ENCODE measurements around the gene MRC1. TPM values are rescaled to one million over a fixed set of nuclear protein-coding genes. Genes with fewer than 3 reads are reported as not detected.

MRC1 gene
- total RNA-seq, 1 donor from 2014 or later: not detected

DNA sequence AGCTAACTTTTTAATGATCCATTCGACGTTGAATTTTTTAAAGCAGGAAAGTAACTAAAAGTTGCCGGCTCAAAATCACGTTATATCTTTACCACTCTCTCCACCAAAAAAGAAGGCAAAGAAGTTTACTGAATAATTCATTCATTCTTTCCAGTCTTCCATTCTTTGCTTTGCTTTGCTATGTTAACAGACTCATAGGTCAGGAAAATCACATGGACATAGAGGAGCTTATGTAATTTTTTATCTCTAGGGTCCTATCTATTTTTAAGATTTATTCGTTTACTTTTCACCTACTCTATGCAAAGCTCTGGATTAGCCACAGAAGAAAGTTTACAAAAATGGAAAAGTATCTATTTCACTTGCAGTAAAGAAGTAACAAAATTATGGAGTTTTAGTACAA, 52.6 kb downstream of the MRC1 start:
- peaks cover 8% of the 10 kb centered on the region for H3K9me3 Mint-ChIP-seq (ENCODE audit: low read depth)
- peaks cover 3% of the 10 kb centered on the region for H3K27me3 Mint-ChIP-seq
- no peak overlapping the region for H3K27ac Mint-ChIP-seq
- H3K4me3 Mint-ChIP-seq (ENCODE audit: low read depth): no peak overlapping the region
- no peak for DNase-seq (ENCODE audit: low spot score, unreplicated experiment)
- peaks cover 1% of the 10 kb centered on the region for H3K36me3 Mint-ChIP-seq (ENCODE audit: insufficient read depth)
- TF ChIP-seq CTCF (IDR thresholded peaks at IDR 0.05; ENCODE audit: unreplicated experiment): no peak
- H3K4me1 Mint-ChIP-seq (ENCODE audit: low read depth): no peaks in the 10 kb centered on the region

GRCh38 chr10:17865351-17865750, 56.2 kb downstream of the MRC1 start:
- Mint-ChIP-seq H3K36me3 (ENCODE audit: insufficient read depth) (no peaks in the 10 kb centered on the region), H3K4me3 (ENCODE audit: low read depth) (no peak overlapping the region), H3K27ac (no peak overlapping the region), H3K9me3 (ENCODE audit: low read depth) (peaks cover 3% of the 10 kb centered on the region), H3K4me1 (ENCODE audit: low read depth) (no peaks in the 10 kb centered on the region), H3K27me3 (peaks cover 6% of the 10 kb centered on the region)
- TF ChIP-seq CTCF (IDR thresholded peaks at IDR 0.05; ENCODE audit: unreplicated experiment): no peak
- DNase-seq (ENCODE audit: low spot score, unreplicated experiment): no peak

GRCh38 chr10:17866346-17866745, 57.2 kb downstream of the MRC1 start:
- no peak overlapping the region for H3K4me3 Mint-ChIP-seq (ENCODE audit: low read depth)
- no peak for DNase-seq (ENCODE audit: low spot score, unreplicated experiment)
- no peak overlapping the region for H3K27ac Mint-ChIP-seq
- peaks cover 3% of the 10 kb centered on the region for H3K9me3 Mint-ChIP-seq (ENCODE audit: low read depth)
- H3K36me3 Mint-ChIP-seq (ENCODE audit: insufficient read depth): no peaks in the 10 kb centered on the region
- H3K4me1 Mint-ChIP-seq (ENCODE audit: low read depth): no peaks in the 10 kb centered on the region
- no peak for TF ChIP-seq CTCF (IDR thresholded peaks at IDR 0.05; ENCODE audit: unreplicated experiment)
- peaks cover 6% of the 10 kb centered on the region for H3K27me3 Mint-ChIP-seq

- Mint-ChIP-seq H3K4me1 (ENCODE audit: low read depth) (peaks cover 3% of the 10 kb centered on the region), H3K9me3 (ENCODE audit: low read depth) (peaks cover 3% of the 10 kb centered on the region), H3K36me3 (ENCODE audit: insufficient read depth) (no peaks in the 10 kb centered on the region), H3K4me3 (ENCODE audit: low read depth) (no peak overlapping the region), H3K27ac (no peak overlapping the region), H3K27me3 (peaks cover 6% of the 10 kb centered on the region)
- TF ChIP-seq CTCF (IDR thresholded peaks at IDR 0.05; ENCODE audit: unreplicated experiment): no peak
- DNase-seq (ENCODE audit: low spot score, unreplicated experiment): no peak
Observed at GRCh38 chr10:17867056-17867455, 57.9 kb downstream of the MRC1 start.

DNA sequence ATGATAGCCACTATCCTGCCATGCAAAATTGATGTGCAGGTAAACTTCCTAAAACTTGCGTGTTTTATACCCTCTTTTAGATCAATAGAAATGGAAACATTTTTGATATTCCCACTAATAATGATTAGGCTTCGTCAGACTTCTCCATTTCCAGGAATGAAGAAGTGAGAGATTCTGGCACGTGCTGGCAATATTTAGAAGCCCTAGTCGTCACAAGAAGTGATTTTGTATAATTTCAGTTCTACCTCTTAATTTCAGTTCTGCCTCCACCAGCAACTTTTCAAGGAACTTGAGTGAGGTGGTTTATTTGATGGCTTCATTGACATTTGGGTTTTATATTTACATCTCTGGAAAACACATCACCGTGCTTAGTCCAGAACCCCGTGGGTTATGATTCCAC, 61.9 kb downstream of the MRC1 start:
- H3K27ac Mint-ChIP-seq: no peak overlapping the region
- H3K9me3 Mint-ChIP-seq (ENCODE audit: low read depth): peaks cover 3% of the 10 kb centered on the region
- no peaks in the 10 kb centered on the region for H3K36me3 Mint-ChIP-seq (ENCODE audit: insufficient read depth)
- no peak for DNase-seq (ENCODE audit: low spot score, unreplicated experiment)
- peaks cover 3% of the 10 kb centered on the region for H3K27me3 Mint-ChIP-seq
- no peak for TF ChIP-seq CTCF (IDR thresholded peaks at IDR 0.05; ENCODE audit: unreplicated experiment)
- H3K4me1 Mint-ChIP-seq (ENCODE audit: low read depth): peaks cover 14% of the 10 kb centered on the region
- no peak overlapping the region for H3K4me3 Mint-ChIP-seq (ENCODE audit: low read depth)
